SU-DHL-6 (cell line): Measurements from ENCODE around the gene PGLYRP4.

Experiments used
- H2AFZ ChIP-seq: fragments of 200-600 bp; sonication (generic); 2 replicates; pipeline ENCODE4 v1.6.1; 2014; ENCODE audit warnings: low read depth, mild to moderate bottlenecking, moderate library complexity, mixed read lengths, antibody characterized with exemption, low read length; ENCODE audit not compliant: severe bottlenecking
- H3F3A ChIP-seq: fragments of 200-600 bp; shearing (Covaris generic); 2 replicates; pipeline ENCODE4 v1.6.0; 2016; ENCODE audit warnings: antibody characterized with exemption, mild to moderate bottlenecking; ENCODE audit not compliant: insufficient read depth
- H3K27ac ChIP-seq: fragments of 200-600 bp; sonication (generic); 2 replicates; pipeline ENCODE4 v1.5.1; 2016; ENCODE audit warnings: low read depth, mild to moderate bottlenecking, low read length, moderate library complexity, mixed read lengths
- H3K27me3 ChIP-seq: fragments of 200-600 bp; sonication (generic), shearing (Covaris generic); 2 replicates; pipeline ENCODE4 v1.6.0; 2014; ENCODE audit warnings: mild to moderate bottlenecking, low read length
- H3K36me3 ChIP-seq: fragments of 200-600 bp; sonication (generic); 2 replicates; pipeline ENCODE4 v1.6.1; 2014; ENCODE audit warnings: mild to moderate bottlenecking, low read length, mixed read lengths
- H3K4me2 ChIP-seq: fragments of 300-600, 200-600 bp; shearing (Covaris generic), sonication (generic); 2 replicates; pipeline ENCODE4 v1.6.0; 2014; ENCODE audit warnings: low read length, low read depth, mild to moderate bottlenecking; ENCODE audit not compliant: poor library complexity, severe bottlenecking
- H3K4me3 ChIP-seq: fragments of 200-600 bp; sonication (generic); 2 replicates; pipeline ENCODE4 v1.5.1; 2014; ENCODE audit warnings: antibody characterized with exemption, low read length, mild to moderate bottlenecking, mixed read lengths; ENCODE audit not compliant: insufficient read depth, poor library complexity, severe bottlenecking
- H3K79me2 ChIP-seq: fragments of 200-600 bp; sonication (generic); 2 replicates; pipeline ENCODE4 v1.6.1; 2014; ENCODE audit warnings: mild to moderate bottlenecking, low read length, moderate library complexity; ENCODE audit not compliant: insufficient read depth
- H3K9ac ChIP-seq: fragments of 200-600 bp; sonication (generic); 2 replicates; pipeline ENCODE4 v1.7.0; 2014; ENCODE audit warnings: mild to moderate bottlenecking, low read length
- H3K9me2 ChIP-seq: fragments of 200-600 bp; sonication (generic); replicated peaks from 2 replicates; pipeline ENCODE4 v1.6.1; 2014; ENCODE audit warnings: low read length; ENCODE audit not compliant: insufficient read depth
- H3K9me3 ChIP-seq: fragments of 200-600 bp; sonication (generic); 2 replicates; pipeline ENCODE4 v1.6.1; 2014; ENCODE audit warnings: low read length, mixed read lengths; ENCODE audit not compliant: insufficient read depth
- H4K20me1 ChIP-seq: fragments of 200-600 bp; sonication (generic); 2 replicates; pipeline ENCODE4 v1.6.1; 2014; ENCODE audit warnings: low read depth, mild to moderate bottlenecking, antibody characterized with exemption, low read length, moderate library complexity, mixed read lengths
- EZH2phosphoT487 ChIP-seq: fragments of 200-600 bp; sonication (generic), shearing (Covaris generic); conservative IDR thresholded peaks from 2 replicates; pipeline ENCODE4 v1.6.1; 2018; ENCODE audit warnings: mild to moderate bottlenecking, antibody characterized with exemption, low read length, moderate library complexity, mixed read lengths
- TF ChIP-seq, protein P1 (sequence below): fragments of 200-600 bp; sonication (generic); IDR thresholded peaks from one replicate; pipeline ENCODE4 v1.5.1; 2017; ENCODE audit warnings: antibody characterized with exemption, mild to moderate bottlenecking, low read length, moderate library complexity; ENCODE audit not compliant: insufficient read depth, poor library complexity, severe bottlenecking

The PGLYRP4 gene

DNA sequence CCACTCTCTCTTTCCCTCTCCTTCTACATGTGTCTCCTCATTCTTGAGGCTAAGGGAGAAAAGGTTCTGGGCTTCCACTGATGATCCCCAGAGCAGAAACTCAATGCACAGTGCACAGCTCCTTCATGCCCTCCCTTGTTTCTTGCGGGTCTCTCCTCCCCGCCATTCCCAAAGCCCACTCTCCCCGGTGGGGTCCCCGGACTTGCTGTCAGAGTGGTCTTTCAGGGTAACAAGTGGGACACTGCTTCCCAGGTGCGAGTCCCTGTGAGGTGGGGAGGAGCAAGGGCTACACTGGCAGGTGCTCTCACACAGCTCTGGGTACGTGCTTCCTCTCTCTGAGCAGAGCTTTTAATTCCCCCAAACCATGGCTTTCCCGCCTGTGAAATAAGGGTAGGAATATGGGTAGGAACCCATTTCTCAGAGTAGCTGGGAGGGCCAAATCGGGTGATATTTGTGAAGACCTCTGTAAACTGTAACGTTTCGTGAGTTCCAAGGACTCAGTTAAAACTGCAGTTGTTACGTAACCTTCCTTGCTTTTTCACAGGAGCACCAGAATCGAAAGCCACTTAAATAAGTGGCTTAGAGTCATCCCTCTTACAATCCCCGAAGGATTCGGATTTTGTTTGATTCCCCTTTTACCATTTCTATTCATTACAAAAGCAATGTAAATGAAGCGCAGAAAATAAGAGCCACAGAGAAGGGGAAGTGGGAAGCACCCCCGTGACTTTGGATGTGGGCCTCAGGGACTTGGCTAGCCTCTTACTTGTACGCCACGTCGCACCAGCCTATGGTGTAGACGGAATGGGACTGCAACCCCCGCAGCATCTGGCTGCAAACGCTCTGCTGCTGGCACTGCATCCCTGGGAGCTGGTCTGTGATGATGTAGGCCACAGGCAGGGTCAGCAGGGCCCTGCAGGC is 42.1 kb downstream of the PGLYRP4 start:
- H3K9me2 ChIP-seq = no peaks in the 10 kb centered on the region
- H3K36me3 ChIP-seq = no peaks in the 10 kb centered on the region
- H3K9me3 ChIP-seq = no peaks in the 10 kb centered on the region
- H4K20me1 ChIP-seq = no peaks in the 10 kb centered on the region
- H2AFZ ChIP-seq = no peak overlapping the region
- no peak overlapping the region for H3K27ac ChIP-seq
- no peak overlapping the region for H3K4me2 ChIP-seq
- H3F3A ChIP-seq = no peaks in the 10 kb centered on the region
- H3K27me3 ChIP-seq = no peaks in the 10 kb centered on the region
- no peak overlapping the region for H3K9ac ChIP-seq
- H3K79me2 ChIP-seq = no peaks in the 10 kb centered on the region
- no peak overlapping the region for H3K4me3 ChIP-seq
- TF ChIP-seq, protein P1, sequence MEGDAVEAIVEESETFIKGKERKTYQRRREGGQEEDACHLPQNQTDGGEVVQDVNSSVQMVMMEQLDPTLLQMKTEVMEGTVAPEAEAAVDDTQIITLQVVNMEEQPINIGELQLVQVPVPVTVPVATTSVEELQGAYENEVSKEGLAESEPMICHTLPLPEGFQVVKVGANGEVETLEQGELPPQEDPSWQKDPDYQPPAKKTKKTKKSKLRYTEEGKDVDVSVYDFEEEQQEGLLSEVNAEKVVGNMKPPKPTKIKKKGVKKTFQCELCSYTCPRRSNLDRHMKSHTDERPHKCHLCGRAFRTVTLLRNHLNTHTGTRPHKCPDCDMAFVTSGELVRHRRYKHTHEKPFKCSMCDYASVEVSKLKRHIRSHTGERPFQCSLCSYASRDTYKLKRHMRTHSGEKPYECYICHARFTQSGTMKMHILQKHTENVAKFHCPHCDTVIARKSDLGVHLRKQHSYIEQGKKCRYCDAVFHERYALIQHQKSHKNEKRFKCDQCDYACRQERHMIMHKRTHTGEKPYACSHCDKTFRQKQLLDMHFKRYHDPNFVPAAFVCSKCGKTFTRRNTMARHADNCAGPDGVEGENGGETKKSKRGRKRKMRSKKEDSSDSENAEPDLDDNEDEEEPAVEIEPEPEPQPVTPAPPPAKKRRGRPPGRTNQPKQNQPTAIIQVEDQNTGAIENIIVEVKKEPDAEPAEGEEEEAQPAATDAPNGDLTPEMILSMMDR = no peak
- no peak for TF ChIP-seq EZH2phosphoT487

DNA sequence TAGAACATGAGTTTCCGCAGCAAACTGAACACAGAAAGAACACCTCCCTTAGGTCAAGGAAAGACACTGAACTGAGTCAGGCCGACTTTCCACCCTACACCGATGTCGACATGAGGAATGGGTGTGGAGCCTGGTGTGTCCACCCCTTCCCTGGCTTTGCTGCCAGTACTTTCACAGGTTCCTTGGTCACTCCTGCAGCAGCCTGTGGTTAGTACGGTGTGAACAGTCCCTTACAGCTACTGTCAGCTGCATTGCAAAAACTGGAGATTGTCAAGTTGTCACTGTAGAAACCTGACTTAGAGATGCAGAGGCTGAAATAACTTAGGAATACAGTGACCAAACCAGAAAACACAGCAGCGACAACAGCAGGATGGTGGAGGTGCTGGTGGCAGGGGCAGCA is 43.0 kb downstream of the PGLYRP4 start:
- Histone ChIP-seq H3K4me3 (no peak overlapping the region), H3K79me2 (no peaks in the 10 kb centered on the region), H3K27me3 (no peaks in the 10 kb centered on the region), H3K27ac (no peak overlapping the region), H3K9ac (no peak overlapping the region), H3K9me3 (no peaks in the 10 kb centered on the region), H4K20me1 (no peaks in the 10 kb centered on the region), H2AFZ (no peak overlapping the region), H3K9me2 (no peaks in the 10 kb centered on the region), H3K36me3 (no peaks in the 10 kb centered on the region), H3F3A (no peaks in the 10 kb centered on the region), H3K4me2 (no peak overlapping the region)
- TF ChIP-seq EZH2phosphoT487 = no peak
- TF ChIP-seq, protein P1 = no peak

GRCh38 chr1:153302308-153302707 is 46.3 kb downstream of the PGLYRP4 start:
- H2AFZ ChIP-seq = no peak overlapping the region
- H3K79me2 ChIP-seq = no peaks in the 10 kb centered on the region
- no peaks in the 10 kb centered on the region for H3K9me3 ChIP-seq
- no peaks in the 10 kb centered on the region for H4K20me1 ChIP-seq
- TF ChIP-seq, protein P1 = no peak
- TF ChIP-seq EZH2phosphoT487 = no peak
- no peak overlapping the region for H3K4me2 ChIP-seq
- no peak overlapping the region for H3K9ac ChIP-seq
- H3K27me3 ChIP-seq = no peaks in the 10 kb centered on the region
- H3K4me3 ChIP-seq = no peak overlapping the region
- H3F3A ChIP-seq = no peaks in the 10 kb centered on the region
- H3K9me2 ChIP-seq = no peaks in the 10 kb centered on the region
- H3K27ac ChIP-seq = no peak overlapping the region
- H3K36me3 ChIP-seq = no peaks in the 10 kb centered on the region
